Measurements from ENCODE around the gene CFAP141. TPM values are rescaled to one million over a fixed set of nuclear protein-coding genes. Genes with fewer than 3 reads are reported as not detected.

The CFAP141 gene
- total and polyA plus RNA-seq, 2 of the 13 experiments (the other 11 are each of a cell fraction or from before 2014, with no cell fraction given), result not detected

GRCh38 chr1:154157520-154158306 is 48.4 kb downstream of the CFAP141 start (continued):
- TF ChIP-seq CREM (IDR thresholded peaks at IDR 0.05) (no peak), CREM (CRISPR knock-in tag; IDR thresholded peaks at IDR 0.05) (no peak), GATAD2A (CRISPR knock-in tag; IDR thresholded peaks at IDR 0.05) (no peak), KDM2A (CRISPR knock-in tag; IDR thresholded peaks at IDR 0.05; ENCODE audit: borderline replicate concordance, low read depth) (no peak), NCOA5 (CRISPR knock-in tag; IDR thresholded peaks at IDR 0.05) (no peak), ZNF460 (CRISPR knock-in tag; IDR thresholded peaks at IDR 0.05; ENCODE audit: borderline replicate concordance) (no peak), ZBTB44 (CRISPR knock-in tag; IDR thresholded peaks at IDR 0.05) (no peak), LRRFIP1 (CRISPR knock-in tag; conservative IDR thresholded peaks at IDR 0.05) (no peak), NAIF1 (CRISPR knock-in tag; IDR thresholded peaks at IDR 0.05; ENCODE audit: borderline replicate concordance) (no peak), GLMP (CRISPR knock-in tag; IDR thresholded peaks at IDR 0.05; ENCODE audit: borderline replicate concordance) (no peak)

All from HepG2 (cell line).